ENCODE results near the gene PPM1D. TPM values are rescaled to one million over a fixed set of nuclear protein-coding genes. Genes with fewer than 3 reads are reported as not detected.

PPM1D gene
- total and polyA plus RNA-seq, 2 of the 13 experiments (the other 11 are each of a cell fraction or from before 2014, with no cell fraction given), result 8.0 to 26.2 TPM

DNA sequence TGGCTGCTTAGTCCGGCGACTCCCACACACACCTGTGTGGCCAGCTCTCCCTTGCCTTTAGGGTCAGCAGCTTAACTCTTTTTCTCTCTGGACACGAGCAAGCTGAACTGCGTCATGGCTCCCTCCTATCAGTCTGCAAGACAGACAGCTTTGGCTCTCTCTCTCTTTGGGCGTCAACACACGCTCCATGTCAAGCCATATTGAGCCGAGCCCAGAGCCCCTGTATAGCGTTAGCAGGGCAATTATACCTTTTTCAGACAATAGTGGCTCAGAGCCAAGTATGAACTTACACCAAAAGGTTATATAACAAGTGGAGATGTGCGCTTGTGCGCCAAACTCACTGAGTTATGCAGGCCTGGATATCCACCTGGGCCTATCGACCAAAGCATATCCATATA lies 39.1 kb upstream of the PPM1D start (continued):
- TF ChIP-seq, protein P1, sequence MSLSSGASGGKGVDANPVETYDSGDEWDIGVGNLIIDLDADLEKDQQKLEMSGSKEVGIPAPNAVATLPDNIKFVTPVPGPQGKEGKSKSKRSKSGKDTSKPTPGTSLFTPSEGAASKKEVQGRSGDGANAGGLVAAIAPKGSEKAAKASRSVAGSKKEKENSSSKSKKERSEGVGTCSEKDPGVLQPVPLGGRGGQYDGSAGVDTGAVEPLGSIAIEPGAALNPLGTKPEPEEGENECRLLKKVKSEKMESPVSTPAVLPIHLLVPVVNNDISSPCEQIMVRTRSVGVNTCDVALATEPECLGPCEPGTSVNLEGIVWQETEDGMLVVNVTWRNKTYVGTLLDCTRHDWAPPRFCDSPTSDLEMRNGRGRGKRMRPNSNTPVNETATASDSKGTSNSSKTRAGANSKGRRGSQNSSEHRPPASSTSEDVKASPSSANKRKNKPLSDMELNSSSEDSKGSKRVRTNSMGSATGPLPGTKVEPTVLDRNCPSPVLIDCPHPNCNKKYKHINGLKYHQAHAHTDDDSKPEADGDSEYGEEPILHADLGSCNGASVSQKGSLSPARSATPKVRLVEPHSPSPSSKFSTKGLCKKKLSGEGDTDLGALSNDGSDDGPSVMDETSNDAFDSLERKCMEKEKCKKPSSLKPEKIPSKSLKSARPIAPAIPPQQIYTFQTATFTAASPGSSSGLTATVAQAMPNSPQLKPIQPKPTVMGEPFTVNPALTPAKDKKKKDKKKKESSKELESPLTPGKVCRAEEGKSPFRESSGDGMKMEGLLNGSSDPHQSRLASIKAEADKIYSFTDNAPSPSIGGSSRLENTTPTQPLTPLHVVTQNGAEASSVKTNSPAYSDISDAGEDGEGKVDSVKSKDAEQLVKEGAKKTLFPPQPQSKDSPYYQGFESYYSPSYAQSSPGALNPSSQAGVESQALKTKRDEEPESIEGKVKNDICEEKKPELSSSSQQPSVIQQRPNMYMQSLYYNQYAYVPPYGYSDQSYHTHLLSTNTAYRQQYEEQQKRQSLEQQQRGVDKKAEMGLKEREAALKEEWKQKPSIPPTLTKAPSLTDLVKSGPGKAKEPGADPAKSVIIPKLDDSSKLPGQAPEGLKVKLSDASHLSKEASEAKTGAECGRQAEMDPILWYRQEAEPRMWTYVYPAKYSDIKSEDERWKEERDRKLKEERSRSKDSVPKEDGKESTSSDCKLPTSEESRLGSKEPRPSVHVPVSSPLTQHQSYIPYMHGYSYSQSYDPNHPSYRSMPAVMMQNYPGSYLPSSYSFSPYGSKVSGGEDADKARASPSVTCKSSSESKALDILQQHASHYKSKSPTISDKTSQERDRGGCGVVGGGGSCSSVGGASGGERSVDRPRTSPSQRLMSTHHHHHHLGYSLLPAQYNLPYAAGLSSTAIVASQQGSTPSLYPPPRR (CRISPR knock-in tag; IDR thresholded peaks at IDR 0.05; ENCODE audit: borderline replicate concordance), result no peak
- peak; percentile 68 for TF ChIP-seq NKX3-1 (CRISPR knock-in tag; IDR thresholded peaks at IDR 0.05)
- TF ChIP-seq SRSF4 (IDR thresholded peaks at IDR 0.05; ENCODE audit: low read depth, low read length, poor library complexity, severe bottlenecking), result no peak
- TF ChIP-seq, protein P2, sequence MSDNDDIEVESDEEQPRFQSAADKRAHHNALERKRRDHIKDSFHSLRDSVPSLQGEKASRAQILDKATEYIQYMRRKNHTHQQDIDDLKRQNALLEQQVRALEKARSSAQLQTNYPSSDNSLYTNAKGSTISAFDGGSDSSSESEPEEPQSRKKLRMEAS (IDR thresholded peaks at IDR 0.05), result peak; percentile 34; the same call in 1 of the 2 replicates
- TF ChIP-seq POLR2G (IDR thresholded peaks at IDR 0.05; ENCODE audit: low read depth, low read length), result 0 out of 2 replicates have a peak, but pooled peaks have one; percentile 46
- 0 out of 2 replicates have a peak, but pooled peaks have one; percentile 6 for TF ChIP-seq ZNF652 (CRISPR knock-in tag; IDR thresholded peaks at IDR 0.05; ENCODE audit: borderline replicate concordance, low read depth)
- TF ChIP-seq ZNF264 (CRISPR knock-in tag; IDR thresholded peaks at IDR 0.05), result peak; percentile 28; the same call in 1 of the 2 replicates
- TF ChIP-seq MATR3 (CRISPR knock-in tag; IDR thresholded peaks at IDR 0.05), result no peak
- TF ChIP-seq PRMT3 (CRISPR knock-in tag; IDR thresholded peaks at IDR 0.05; ENCODE audit: borderline replicate concordance, low read depth), result no peak
- no peak for TF ChIP-seq ZNF607 (CRISPR knock-in tag; IDR thresholded peaks at IDR 0.05; ENCODE audit: borderline replicate concordance)
- TF ChIP-seq PAF1 (CRISPR knock-in tag; IDR thresholded peaks at IDR 0.05), result no peak
- TF ChIP-seq, protein P3, sequence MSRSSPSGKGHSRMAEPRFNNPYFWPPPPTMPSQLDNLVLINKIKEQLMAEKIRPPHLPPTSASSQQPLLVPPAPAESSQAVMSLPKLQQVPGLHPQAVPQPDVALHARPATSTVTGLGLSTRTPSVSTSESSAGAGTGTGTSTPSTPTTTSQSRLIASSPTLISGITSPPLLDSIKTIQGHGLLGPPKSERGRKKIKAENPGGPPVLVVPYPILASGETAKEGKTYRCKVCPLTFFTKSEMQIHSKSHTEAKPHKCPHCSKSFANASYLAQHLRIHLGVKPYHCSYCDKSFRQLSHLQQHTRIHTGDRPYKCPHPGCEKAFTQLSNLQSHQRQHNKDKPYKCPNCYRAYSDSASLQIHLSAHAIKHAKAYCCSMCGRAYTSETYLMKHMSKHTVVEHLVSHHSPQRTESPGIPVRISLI (CRISPR knock-in tag; IDR thresholded peaks at IDR 0.05; ENCODE audit: borderline replicate concordance), result 0 out of 2 replicates have a peak, but pooled peaks have one; percentile 12
- no peak for TF ChIP-seq SMARCE1 (IDR thresholded peaks at IDR 0.05; ENCODE audit: borderline replicate concordance)
- peak; percentile 34 for TF ChIP-seq TEAD3 (CRISPR knock-in tag; optimal IDR thresholded peaks at IDR 0.05; ENCODE audit: borderline replicate concordance)
- TF ChIP-seq ZFP90 (CRISPR knock-in tag; IDR thresholded peaks at IDR 0.05; ENCODE audit: borderline replicate concordance), result peak; percentile 85
- TF ChIP-seq, protein P4, sequence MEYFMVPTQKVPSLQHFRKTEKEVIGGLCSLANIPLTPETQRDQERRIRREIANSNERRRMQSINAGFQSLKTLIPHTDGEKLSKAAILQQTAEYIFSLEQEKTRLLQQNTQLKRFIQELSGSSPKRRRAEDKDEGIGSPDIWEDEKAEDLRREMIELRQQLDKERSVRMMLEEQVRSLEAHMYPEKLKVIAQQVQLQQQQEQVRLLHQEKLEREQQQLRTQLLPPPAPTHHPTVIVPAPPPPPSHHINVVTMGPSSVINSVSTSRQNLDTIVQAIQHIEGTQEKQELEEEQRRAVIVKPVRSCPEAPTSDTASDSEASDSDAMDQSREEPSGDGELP (IDR thresholded peaks at IDR 0.05; ENCODE audit: borderline replicate concordance, low read depth), result no peak; the same call in 1 of the 2 replicates
- TF ChIP-seq, protein P5, sequence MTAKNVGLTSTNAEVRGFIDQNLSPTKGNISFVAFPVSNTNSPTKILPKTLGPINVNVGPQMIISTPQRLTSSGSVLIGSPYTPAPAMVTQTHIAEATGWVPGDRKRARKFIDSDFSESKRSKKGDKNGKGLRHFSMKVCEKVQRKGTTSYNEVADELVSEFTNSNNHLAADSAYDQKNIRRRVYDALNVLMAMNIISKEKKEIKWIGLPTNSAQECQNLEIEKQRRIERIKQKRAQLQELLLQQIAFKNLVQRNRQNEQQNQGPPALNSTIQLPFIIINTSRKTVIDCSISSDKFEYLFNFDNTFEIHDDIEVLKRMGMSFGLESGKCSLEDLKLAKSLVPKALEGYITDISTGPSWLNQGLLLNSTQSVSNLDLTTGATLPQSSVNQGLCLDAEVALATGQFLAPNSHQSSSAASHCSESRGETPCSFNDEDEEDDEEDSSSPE (CRISPR knock-in tag; IDR thresholded peaks at IDR 0.05), result 0 out of 2 replicates have a peak, but pooled peaks have one; percentile 24
- TF ChIP-seq, protein P6, sequence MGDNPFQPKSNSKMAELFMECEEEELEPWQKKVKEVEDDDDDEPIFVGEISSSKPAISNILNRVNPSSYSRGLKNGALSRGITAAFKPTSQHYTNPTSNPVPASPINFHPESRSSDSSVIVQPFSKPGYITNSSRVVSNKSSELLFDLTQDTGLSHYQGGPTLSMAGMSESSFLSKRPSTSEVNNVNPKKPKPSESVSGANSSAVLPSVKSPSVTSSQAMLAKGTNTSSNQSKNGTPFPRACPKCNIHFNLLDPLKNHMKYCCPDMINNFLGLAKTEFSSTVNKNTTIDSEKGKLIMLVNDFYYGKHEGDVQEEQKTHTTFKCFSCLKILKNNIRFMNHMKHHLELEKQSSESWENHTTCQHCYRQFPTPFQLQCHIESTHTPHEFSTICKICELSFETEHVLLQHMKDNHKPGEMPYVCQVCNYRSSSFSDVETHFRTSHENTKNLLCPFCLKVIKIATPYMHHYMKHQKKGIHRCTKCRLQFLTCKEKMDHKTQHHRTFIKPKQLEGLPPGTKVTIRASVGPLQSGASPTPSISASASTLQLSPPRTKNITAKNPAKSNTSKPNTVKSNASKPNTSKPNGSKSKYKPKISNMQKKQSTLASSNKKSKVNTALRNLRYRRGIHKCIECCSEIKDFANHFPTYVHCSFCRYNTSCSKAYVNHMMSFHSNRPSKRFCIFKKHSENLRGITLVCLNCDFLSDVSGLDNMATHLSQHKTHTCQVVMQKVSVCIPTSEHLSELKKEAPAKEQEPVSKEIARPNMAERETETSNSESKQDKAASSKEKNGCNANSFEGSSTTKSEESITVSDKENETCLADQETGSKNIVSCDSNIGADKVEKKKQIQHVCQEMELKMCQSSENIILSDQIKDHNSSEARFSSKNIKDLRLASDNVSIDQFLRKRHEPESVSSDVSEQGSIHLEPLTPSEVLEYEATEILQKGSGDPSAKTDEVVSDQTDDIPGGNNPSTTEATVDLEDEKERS (CRISPR knock-in tag; IDR thresholded peaks at IDR 0.05), result peak; percentile 73

All from HepG2 (cell line).